ENCODE results near the gene ASPRV1. TPM values are rescaled to one million over a fixed set of nuclear protein-coding genes. Genes with fewer than 3 reads are reported as not detected.

The ASPRV1 gene
- total and polyA plus RNA-seq, 10 donors: 1.2 to 5.3 (median 3.5) TPM

DNA sequence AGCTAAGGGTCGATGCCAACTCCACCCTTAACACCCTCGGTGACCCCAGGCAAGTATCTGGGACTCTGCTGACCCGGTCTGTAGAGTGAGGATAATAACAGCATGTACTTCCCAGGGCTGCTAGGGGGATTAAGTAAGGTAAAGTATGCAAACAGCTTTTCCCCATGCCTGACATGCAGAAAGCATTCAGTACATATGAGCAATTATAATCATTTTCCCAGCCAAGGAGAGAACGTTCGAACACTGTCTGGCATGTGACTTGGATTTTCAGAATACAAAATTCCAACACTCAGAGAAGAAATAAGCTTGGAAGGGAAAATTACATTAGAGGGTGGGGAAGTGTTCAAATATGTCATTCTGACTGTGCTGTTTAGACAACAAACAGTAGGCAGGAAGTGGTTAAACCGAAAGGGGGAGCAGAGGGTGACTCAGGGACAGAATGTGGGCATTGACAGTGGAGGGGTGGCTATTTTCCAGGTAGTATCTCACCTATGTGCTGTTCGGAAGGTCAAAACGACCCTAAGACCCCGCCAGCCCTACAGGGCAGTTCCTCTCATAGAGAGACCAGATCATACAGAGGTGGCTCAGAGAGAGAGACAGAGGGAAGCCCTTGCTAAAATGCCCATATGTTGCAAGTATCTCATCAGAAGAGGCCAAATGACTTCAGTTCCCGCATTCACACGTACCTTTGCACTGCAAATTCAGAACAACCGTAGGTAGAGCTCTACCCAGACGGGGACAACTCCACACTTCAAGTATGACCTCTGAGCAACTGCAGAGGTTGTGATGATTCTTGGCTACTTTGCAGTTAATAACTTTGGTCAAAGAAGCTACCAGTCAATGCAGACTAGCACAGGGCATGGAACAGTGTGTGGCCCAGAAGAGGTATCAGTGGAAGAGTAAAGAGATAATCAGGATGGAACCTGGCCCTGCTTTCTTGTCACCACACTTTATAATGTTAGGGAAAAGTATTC lies 14.8 kb downstream of the ASPRV1 start:
- H3K27ac ChIP-seq: peak overlapping the region in 7 of 8 donors; percentile 76 to 93 (median 81)
- H3K36me3 ChIP-seq: peaks cover 0 to 25% (median 16%) of the 10 kb centered on the region in 6 donors
- H3K27me3 ChIP-seq (replicated peaks in 1 of 7): peaks cover 0 to 6% (median 0%) of the 10 kb centered on the region in 7 donors
- 38 to 56% (median 48%) methylated on average over 10 to 13 of the region's 13 CpGs for WGBS, 5 donors
- H3K9me3 ChIP-seq: no peaks in the 10 kb centered on the region
- H3K4me3 ChIP-seq: peak overlapping the region in 1 of 8 donors; percentile 56
- intact Hi-C loops (cut with DNase I; ENCODE audit: low total_unique reads): no loop called here
- TF ChIP-seq, protein P1, sequence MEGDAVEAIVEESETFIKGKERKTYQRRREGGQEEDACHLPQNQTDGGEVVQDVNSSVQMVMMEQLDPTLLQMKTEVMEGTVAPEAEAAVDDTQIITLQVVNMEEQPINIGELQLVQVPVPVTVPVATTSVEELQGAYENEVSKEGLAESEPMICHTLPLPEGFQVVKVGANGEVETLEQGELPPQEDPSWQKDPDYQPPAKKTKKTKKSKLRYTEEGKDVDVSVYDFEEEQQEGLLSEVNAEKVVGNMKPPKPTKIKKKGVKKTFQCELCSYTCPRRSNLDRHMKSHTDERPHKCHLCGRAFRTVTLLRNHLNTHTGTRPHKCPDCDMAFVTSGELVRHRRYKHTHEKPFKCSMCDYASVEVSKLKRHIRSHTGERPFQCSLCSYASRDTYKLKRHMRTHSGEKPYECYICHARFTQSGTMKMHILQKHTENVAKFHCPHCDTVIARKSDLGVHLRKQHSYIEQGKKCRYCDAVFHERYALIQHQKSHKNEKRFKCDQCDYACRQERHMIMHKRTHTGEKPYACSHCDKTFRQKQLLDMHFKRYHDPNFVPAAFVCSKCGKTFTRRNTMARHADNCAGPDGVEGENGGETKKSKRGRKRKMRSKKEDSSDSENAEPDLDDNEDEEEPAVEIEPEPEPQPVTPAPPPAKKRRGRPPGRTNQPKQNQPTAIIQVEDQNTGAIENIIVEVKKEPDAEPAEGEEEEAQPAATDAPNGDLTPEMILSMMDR (IDR thresholded peaks at IDR 0.05 in 8 of 11, conservative IDR thresholded peaks at IDR 0.05 in 3 of 11): peak in 1 of 11 experiments; percentile 6
- TF ChIP-seq POLR2AphosphoS5 (IDR thresholded peaks at IDR 0.05) (peak in 1 of 3 donors; percentile 48), POLR2A (IDR thresholded peaks at IDR 0.05) (no peak)
- H3K4me1 ChIP-seq: peaks cover 4 to 69% (median 19%) of the 10 kb centered on the region in 6 donors
- no peak for DNase-seq

DNA sequence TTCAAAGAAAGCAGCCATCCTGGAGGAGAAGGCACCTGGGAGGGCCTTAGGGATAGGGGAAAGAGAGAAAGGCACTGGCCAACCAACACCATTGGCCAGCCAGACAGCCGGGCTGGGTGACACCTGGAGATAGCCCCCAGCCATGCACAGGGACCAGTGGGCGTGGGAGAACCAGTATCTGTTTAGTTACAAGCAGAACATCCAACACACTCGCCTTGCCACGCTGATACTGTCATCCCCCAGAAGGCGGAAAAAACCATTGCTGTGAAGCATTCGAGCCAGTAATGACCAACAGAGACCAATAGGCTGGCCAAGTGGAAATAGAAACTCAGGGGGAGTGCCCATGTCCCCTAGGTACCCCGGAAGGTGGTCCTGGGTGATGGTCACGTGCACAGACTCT lies 15.5 kb downstream of the ASPRV1 start:
- Histone ChIP-seq H3K27ac (peak overlapping the region in 7 of 8 donors; percentile 76 to 93 (median 81)), H3K4me1 (peaks cover 4 to 69% (median 19%) of the 10 kb centered on the region in 6 donors), H3K27me3 (replicated peaks in 1 of 7) (peaks cover 0 to 6% (median 0%) of the 10 kb centered on the region in 7 donors), H3K36me3 (peaks cover 0 to 32% (median 21%) of the 10 kb centered on the region in 6 donors), H3K9me3 (no peaks in the 10 kb centered on the region), H3K4me3 (peak overlapping the region in 1 of 8 donors; percentile 56)
- 80 to 94% (median 90%) methylated on average over 8 of the region's 8 CpGs for WGBS, 5 donors
- intact Hi-C loops (cut with DNase I; ENCODE audit: low total_unique reads): no loop called here
- DNase-seq: no peak
- TF ChIP-seq POLR2A (IDR thresholded peaks at IDR 0.05) (no peak), POLR2AphosphoS5 (IDR thresholded peaks at IDR 0.05) (no peak)
- TF ChIP-seq, protein P1 (IDR thresholded peaks at IDR 0.05 in 8 of 11, conservative IDR thresholded peaks at IDR 0.05 in 3 of 11): no peak

DNA sequence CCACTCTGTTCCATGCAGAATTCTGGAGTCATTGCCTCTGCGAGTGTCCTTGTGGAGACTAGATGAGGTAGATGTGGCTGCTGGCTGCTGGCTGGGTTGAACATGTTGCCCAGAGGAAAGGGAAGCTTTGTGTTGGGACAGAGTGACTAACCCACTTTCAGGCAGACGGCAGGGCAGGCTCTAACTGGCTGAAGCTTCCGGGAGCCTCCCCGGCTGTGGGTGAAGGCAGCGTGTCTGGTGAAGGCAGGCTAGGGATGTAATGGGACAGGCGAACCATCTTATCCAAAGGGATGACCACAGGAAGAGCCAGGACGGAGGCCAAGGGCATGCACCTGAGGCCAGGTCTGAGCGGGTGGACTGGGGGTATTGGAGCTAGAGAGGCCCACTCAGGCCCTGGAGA lies 16.0 kb downstream of the ASPRV1 start:
- Histone ChIP-seq H3K36me3 (peaks cover 0 to 37% (median 26%) of the 10 kb centered on the region in 6 donors), H3K4me3 (peak overlapping the region in 1 of 8 donors; percentile 56), H3K9me3 (no peaks in the 10 kb centered on the region), H3K27me3 (replicated peaks in 1 of 7) (peaks cover 0 to 6% (median 0%) of the 10 kb centered on the region in 7 donors), H3K4me1 (peaks cover 4 to 69% (median 19%) of the 10 kb centered on the region in 6 donors), H3K27ac (peak overlapping the region in 7 of 8 donors; percentile 76 to 93 (median 81))
- TF ChIP-seq, protein P1 (IDR thresholded peaks at IDR 0.05 in 8 of 11, conservative IDR thresholded peaks at IDR 0.05 in 3 of 11): no peak
- TF ChIP-seq POLR2AphosphoS5 (IDR thresholded peaks at IDR 0.05): peak; percentile 36 to 68 (median 67)
- intact Hi-C loops (cut with DNase I; ENCODE audit: low total_unique reads): no loop called here
- DNase-seq: peak; percentile 89
- 44 to 78% (median 61%) methylated on average over 8 of the region's 8 CpGs for WGBS, 5 donors

DNA sequence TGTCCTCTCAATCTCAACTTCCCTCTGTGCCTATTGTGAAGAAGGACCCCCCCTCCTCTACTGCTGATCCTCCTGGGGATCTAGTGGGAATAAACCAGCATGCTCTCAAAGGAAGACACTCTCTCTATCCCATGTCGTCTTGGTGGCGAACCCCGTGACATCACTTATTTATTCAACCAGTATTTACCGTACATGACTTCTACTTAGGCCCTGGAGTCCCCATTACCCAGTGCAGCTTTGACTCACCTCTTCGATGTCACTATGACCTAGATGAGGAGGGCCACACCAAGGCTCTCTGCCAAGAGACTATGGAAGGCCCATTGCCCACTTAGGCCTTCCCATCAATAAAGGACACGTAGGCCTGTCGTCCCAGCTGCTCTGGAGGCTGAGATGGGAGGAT lies 16.7 kb downstream of the ASPRV1 start:
- intact Hi-C loops (cut with DNase I; ENCODE audit: low total_unique reads): no loop called here
- TF ChIP-seq POLR2AphosphoS5 (IDR thresholded peaks at IDR 0.05): no peak
- TF ChIP-seq, protein P1 (IDR thresholded peaks at IDR 0.05 in 8 of 11, conservative IDR thresholded peaks at IDR 0.05 in 3 of 11): no peak
- TF ChIP-seq POLR2A (IDR thresholded peaks at IDR 0.05): no peak
- peaks cover 0 to 44% (median 32%) of the 10 kb centered on the region in 6 donors for H3K36me3 ChIP-seq
- H3K27me3 ChIP-seq (replicated peaks in 1 of 7): peaks cover 0 to 6% (median 0%) of the 10 kb centered on the region in 7 donors
- WGBS, 5 donors: 92 to 96% (median 94%) methylated on average over 7 of the region's 7 CpGs
- peak overlapping the region in 1 of 8 donors; percentile 56 for H3K4me3 ChIP-seq
- H3K4me1 ChIP-seq: peaks cover 4 to 73% (median 19%) of the 10 kb centered on the region in 6 donors
- H3K27ac ChIP-seq: peak overlapping the region in 7 of 8 donors; percentile 76 to 93 (median 81)
- no peaks in the 10 kb centered on the region for H3K9me3 ChIP-seq
- no peak for DNase-seq

Measured in spleen (tissue), 11 donors.